HepG2 (cell line): ENCODE measurements around the gene NPHP4. TPM values are rescaled to one million over a fixed set of nuclear protein-coding genes. Genes with fewer than 3 reads are reported as not detected.

ENCODE experiments used
- IKZF4 ChIP-seq: sonication (generic); formaldehyde crosslinking; IDR thresholded peaks from 2 replicates; pipeline ENCODE4 v1.5.1; 2020; ENCODE audit warnings: borderline replicate concordance, mild to moderate bottlenecking, low read depth, missing genetic modification reagents; ENCODE audit errors: not compliant biosample characterization
- KMT2A ChIP-seq: sonication (generic); formaldehyde crosslinking; IDR thresholded peaks from 2 replicates; pipeline ENCODE4 v1.4.0; 2020; ENCODE audit warnings: missing genetic modification reagents
- NFIC ChIP-seq: IDR thresholded peaks from 2 replicates; pipeline ENCODE4 v1.6.1; 2012; ENCODE audit warnings: mild to moderate bottlenecking, low read length, inconsistent platforms
- PAX8 ChIP-seq: sonication (generic); formaldehyde crosslinking; IDR thresholded peaks from 2 replicates; pipeline ENCODE4 v1.8.0; 2022; ENCODE audit warnings: mild to moderate bottlenecking, missing genetic modification reagents, borderline replicate concordance
- RARA ChIP-seq: IDR thresholded peaks from 2 replicates; pipeline ENCODE4 v1.6.1; 2016; ENCODE audit warnings: missing genetic modification reagents, missing compliant biosample characterization
- ZBTB8A ChIP-seq: sonication (generic); formaldehyde crosslinking; IDR thresholded peaks from 2 replicates; pipeline ENCODE4 v1.4.0; 2020; ENCODE audit warnings: mild to moderate bottlenecking, low read depth, missing genetic modification reagents, borderline replicate concordance
- ZNF20 ChIP-seq: sonication (generic); formaldehyde crosslinking; IDR thresholded peaks from 2 replicates; pipeline ENCODE4 v1.4.0; 2020; ENCODE audit warnings: mild to moderate bottlenecking, moderate library complexity, missing genetic modification reagents
- ZNF383 ChIP-seq: sonication (generic); formaldehyde crosslinking; IDR thresholded peaks from 2 replicates; pipeline ENCODE4 v1.4.0; 2020; ENCODE audit warnings: missing genetic modification reagents, mild to moderate bottlenecking, borderline replicate concordance
- ZNF605 ChIP-seq: sonication (generic); formaldehyde crosslinking; IDR thresholded peaks from 2 replicates; pipeline ENCODE4 v1.8.0; 2022; ENCODE audit warnings: mild to moderate bottlenecking, missing genetic modification reagents
- polyA plus RNA-seq, 8 experiments: library from polyadenylated mRNA; depleted of rRNA in 3 of 8; stranded (reverse) in 7 of 8; unstranded in 1 of 8; fragments of >200 nt; fragmentation: Illumina TruSeq in 4 of 8; extraction: Trizol in 4 of 8; gene quantifications; 2 replicates each; pipeline versions ENCODE4 v1.2.1 to v1.2.3, GENCODE V29; 2011 to 2016; ENCODE audit warnings: low read depth in 4 of 8, missing spikeins in 1 of 8, mixed read lengths in 1 of 8; ENCODE audit not compliant: insufficient read depth in 1 of 8
- total RNA-seq, 5 experiments: library from RNA; depleted of rRNA; stranded (reverse); fragments of >200 nt; fragmentation: Illumina TruSeq; extraction: Trizol; gene quantifications; 2 replicates each; pipeline ENCODE4 v1.2.3, GENCODE V29; 2016; ENCODE audit warnings: low read depth in 1 of 5
- TF ChIP-seq, protein P1 (sequence below): sonication (generic); formaldehyde crosslinking; IDR thresholded peaks from 2 replicates; pipeline ENCODE4 v1.5.0; 2020; ENCODE audit warnings: mild to moderate bottlenecking, missing genetic modification reagents
- TF ChIP-seq, protein P2 (sequence below): sonication (generic); IDR thresholded peaks from 2 replicates; pipeline ENCODE4 v1.6.1; 2016; ENCODE audit warnings: low read depth, borderline replicate concordance
- TF ChIP-seq, protein P3 (sequence below): sonication (generic); formaldehyde crosslinking; IDR thresholded peaks from 2 replicates; pipeline ENCODE4 v1.4.0; 2020; ENCODE audit warnings: mild to moderate bottlenecking, missing genetic modification reagents
- TF ChIP-seq, protein P4 (sequence below): sonication (generic); formaldehyde crosslinking; IDR thresholded peaks from 2 replicates; pipeline ENCODE4 v1.5.1; 2020; ENCODE audit warnings: missing genetic modification reagents, mild to moderate bottlenecking, borderline replicate concordance

Gene NPHP4
- total and polyA plus RNA-seq, 2 of the 13 experiments (the other 11 are each of a cell fraction or from before 2014, with no cell fraction given) = 4.4 to 6.8 TPM

DNA sequence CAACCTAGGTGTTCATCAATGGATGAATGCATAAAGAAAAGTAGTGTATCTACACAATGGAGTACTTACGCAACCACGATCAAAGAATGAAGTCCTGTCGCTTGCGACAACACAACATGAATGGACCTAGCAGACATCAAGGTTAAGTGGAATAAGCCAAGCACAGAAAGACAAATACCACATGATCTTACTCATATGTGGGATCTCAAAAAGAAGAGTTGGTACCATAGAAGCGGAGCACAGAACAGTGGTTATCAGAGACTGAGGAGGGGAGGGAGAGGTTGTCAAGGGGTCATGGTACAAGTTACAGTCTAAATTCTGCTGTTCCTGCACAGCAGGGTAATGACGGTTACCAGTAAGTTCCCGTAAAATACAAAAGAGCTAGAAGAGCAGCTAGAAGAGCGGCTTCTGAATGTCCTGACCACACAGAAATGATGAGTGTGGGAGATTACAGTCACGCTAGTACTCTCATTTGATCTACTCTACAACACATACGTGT lies 36.7 kb downstream of the NPHP4 start (continued):
- TF ChIP-seq ZNF383 (CRISPR knock-in tag) (no peak), KMT2A (CRISPR knock-in tag) (no peak), ZBTB8A (CRISPR knock-in tag) (no peak), ZNF605 (CRISPR knock-in tag) (no peak), NFIC (peak; percentile 76; the same call in 1 of the 2 replicates), ZNF20 (no peak), RARA (CRISPR knock-in tag) (peak; percentile 93), IKZF4 (no peak), PAX8 (CRISPR knock-in tag) (no peak)
- TF ChIP-seq, protein P1, sequence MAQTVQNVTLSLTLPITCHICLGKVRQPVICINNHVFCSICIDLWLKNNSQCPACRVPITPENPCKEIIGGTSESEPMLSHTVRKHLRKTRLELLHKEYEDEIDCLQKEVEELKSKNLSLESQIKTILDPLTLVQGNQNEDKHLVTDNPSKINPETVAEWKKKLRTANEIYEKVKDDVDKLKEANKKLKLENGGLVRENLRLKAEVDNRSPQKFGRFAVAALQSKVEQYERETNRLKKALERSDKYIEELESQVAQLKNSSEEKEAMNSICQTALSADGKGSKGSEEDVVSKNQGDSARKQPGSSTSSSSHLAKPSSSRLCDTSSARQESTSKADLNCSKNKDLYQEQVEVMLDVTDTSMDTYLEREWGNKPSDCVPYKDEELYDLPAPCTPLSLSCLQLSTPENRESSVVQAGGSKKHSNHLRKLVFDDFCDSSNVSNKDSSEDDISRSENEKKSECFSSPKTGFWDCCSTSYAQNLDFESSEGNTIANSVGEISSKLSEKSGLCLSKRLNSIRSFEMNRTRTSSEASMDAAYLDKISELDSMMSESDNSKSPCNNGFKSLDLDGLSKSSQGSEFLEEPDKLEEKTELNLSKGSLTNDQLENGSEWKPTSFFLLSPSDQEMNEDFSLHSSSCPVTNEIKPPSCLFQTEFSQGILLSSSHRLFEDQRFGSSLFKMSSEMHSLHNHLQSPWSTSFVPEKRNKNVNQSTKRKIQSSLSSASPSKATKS = 0 out of 2 replicates have a peak, but pooled peaks have one; percentile 59
- TF ChIP-seq, protein P2, sequence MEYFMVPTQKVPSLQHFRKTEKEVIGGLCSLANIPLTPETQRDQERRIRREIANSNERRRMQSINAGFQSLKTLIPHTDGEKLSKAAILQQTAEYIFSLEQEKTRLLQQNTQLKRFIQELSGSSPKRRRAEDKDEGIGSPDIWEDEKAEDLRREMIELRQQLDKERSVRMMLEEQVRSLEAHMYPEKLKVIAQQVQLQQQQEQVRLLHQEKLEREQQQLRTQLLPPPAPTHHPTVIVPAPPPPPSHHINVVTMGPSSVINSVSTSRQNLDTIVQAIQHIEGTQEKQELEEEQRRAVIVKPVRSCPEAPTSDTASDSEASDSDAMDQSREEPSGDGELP = peak; percentile 23; the same call in 1 of the 2 replicates
- TF ChIP-seq, protein P3, sequence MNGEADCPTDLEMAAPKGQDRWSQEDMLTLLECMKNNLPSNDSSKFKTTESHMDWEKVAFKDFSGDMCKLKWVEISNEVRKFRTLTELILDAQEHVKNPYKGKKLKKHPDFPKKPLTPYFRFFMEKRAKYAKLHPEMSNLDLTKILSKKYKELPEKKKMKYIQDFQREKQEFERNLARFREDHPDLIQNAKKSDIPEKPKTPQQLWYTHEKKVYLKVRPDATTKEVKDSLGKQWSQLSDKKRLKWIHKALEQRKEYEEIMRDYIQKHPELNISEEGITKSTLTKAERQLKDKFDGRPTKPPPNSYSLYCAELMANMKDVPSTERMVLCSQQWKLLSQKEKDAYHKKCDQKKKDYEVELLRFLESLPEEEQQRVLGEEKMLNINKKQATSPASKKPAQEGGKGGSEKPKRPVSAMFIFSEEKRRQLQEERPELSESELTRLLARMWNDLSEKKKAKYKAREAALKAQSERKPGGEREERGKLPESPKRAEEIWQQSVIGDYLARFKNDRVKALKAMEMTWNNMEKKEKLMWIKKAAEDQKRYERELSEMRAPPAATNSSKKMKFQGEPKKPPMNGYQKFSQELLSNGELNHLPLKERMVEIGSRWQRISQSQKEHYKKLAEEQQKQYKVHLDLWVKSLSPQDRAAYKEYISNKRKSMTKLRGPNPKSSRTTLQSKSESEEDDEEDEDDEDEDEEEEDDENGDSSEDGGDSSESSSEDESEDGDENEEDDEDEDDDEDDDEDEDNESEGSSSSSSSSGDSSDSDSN (CRISPR knock-in tag) = no peak
- TF ChIP-seq, protein P4, sequence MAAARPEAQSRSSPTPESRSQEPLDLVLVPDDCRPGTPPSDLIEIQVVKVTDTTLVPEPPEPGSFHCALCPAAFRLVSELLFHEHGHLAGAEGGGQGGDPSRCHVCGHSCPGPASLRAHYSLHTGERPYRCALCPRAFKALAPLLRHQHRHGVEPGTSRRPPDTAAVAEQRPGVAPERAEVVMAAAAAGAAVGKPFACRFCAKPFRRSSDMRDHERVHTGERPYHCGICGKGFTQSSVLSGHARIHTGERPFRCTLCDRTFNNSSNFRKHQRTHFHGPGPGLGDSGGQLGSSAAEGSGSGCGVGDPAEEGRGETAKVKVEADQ (CRISPR knock-in tag) = no peak
